K562 (cell line): ENCODE data around the gene GGA3. TPM values are rescaled to one million over a fixed set of nuclear protein-coding genes. Genes with fewer than 3 reads are reported as not detected.

Source experiments
- ATF1 ChIP-seq, 2 experiments: fragments of 450-650 bp in 1 of 2; IDR thresholded peaks; 2 replicates each; pipeline ENCODE4 v1.6.1; 2016; ENCODE audit warnings: missing compliant biosample characterization in 1 of 2, missing genetic modification characterization in 1 of 2
- BDP1 ChIP-seq: IDR thresholded peaks from 3 replicates; pipeline ENCODE4 v1.6.1; 2011; ENCODE audit not compliant: insufficient read length, insufficient read depth
- FOXM1 ChIP-seq, 2 experiments: fragments of 450-650 bp in 1 of 2; sonication (generic) in 1 of 2; formaldehyde crosslinking in 1 of 2; IDR thresholded peaks; 2 replicates each; pipeline versions ENCODE4 v1.6.1 to v1.9.0; 2017 to 2022; ENCODE audit warnings: low read depth in 2 of 2, mild to moderate bottlenecking in 2 of 2, missing genetic modification reagents in 1 of 2, moderate library complexity in 1 of 2
- FUS ChIP-seq: fragments of 200-400 bp; formaldehyde crosslinking; optimal IDR thresholded peaks from 2 replicates; pipeline ENCODE3; 2017; ENCODE audit warnings: low read depth, low read length
- MAFG ChIP-seq: fragments of 450-650 bp; conservative IDR thresholded peaks from 2 replicates; pipeline ENCODE4 v1.6.1; 2016; ENCODE audit warnings: missing genetic modification characterization, missing compliant biosample characterization
- MAZ ChIP-seq, 2 experiments: fragments of 450-650 bp in 1 of 2; sonication (generic) in 1 of 2; formaldehyde crosslinking; IDR thresholded peaks in 1 of 2; conservative IDR thresholded peaks in 1 of 2; 2 replicates each; pipeline versions ENCODE4 v1.4.0 to v1.5.0; 2020; ENCODE audit warnings: mild to moderate bottlenecking in 1 of 2, missing genetic modification reagents in 1 of 2
- PCBP1 ChIP-seq: fragments of 200-400 bp; formaldehyde crosslinking; IDR thresholded peaks from 2 replicates; pipeline ENCODE4 v1.6.1; 2018; ENCODE audit warnings: mild to moderate bottlenecking, low read depth, low read length; ENCODE audit not compliant: poor library complexity, severe bottlenecking
- ZNF239 ChIP-seq: fragments of 250-450 bp; sonication (Bioruptor Pico); IDR thresholded peaks from 2 replicates; pipeline ENCODE4 v1.4.0; 2020; ENCODE audit warnings: mild to moderate bottlenecking
- ZNF24 ChIP-seq: fragments of 450-650 bp; IDR thresholded peaks from 2 replicates; pipeline ENCODE4 v1.6.1; 2016
- ZNF57 ChIP-seq: fragments of 450-650 bp; formaldehyde crosslinking; IDR thresholded peaks from 2 replicates; pipeline ENCODE4 v1.4.0; 2020; ENCODE audit warnings: mild to moderate bottlenecking, moderate library complexity
- ZNF699 ChIP-seq: fragments of 250-450 bp; sonication (Bioruptor Pico); IDR thresholded peaks from 2 replicates; pipeline ENCODE4 v1.8.0; 2021; ENCODE audit warnings: mild to moderate bottlenecking, moderate library complexity; ENCODE audit not compliant: insufficient replicate concordance
- ZNF778 ChIP-seq: fragments of 450-650 bp; formaldehyde crosslinking; IDR thresholded peaks from 2 replicates; pipeline ENCODE4 v1.4.0; 2020; ENCODE audit warnings: mild to moderate bottlenecking, moderate library complexity
- polyA plus RNA-seq, 8 experiments: library from polyadenylated mRNA; depleted of rRNA in 4 of 8; stranded (reverse) in 5 of 8; unstranded in 3 of 8; fragments of >200 nt; fragmentation: Nextera tagmentation in 2 of 8; fragmentation: Illumina TruSeq in 1 of 8; extraction: Ambion mirVana in 2 of 8; extraction: Trizol in 1 of 8; gene quantifications; 2 replicates each; pipeline versions ENCODE4 v1.2.1 to v1.2.3, GENCODE V29; 2011 to 2014; ENCODE audit warnings: inconsistent platforms in 1 of 8, missing spikeins in 1 of 8
- total RNA-seq, 7 experiments: library from RNA; depleted of rRNA in 6 of 7; stranded (reverse); fragments of >200 nt in 6 of 7; fragmentation: Illumina TruSeq in 2 of 7; extraction: Trizol in 2 of 7; gene quantifications; 2 replicates each; pipeline versions ENCODE4 v1.2.1 to v1.2.3, GENCODE V29; 2011 to 2021; ENCODE audit warnings: low replicate concordance in 1 of 7
- TF ChIP-seq, protein P1 (sequence below): fragments of 450-650 bp; IDR thresholded peaks from 2 replicates; pipeline ENCODE4 v1.6.1; 2017; ENCODE audit warnings: antibody characterized with exemption, mild to moderate bottlenecking
- TF ChIP-seq, protein P2 (sequence below): fragments of 250-450 bp; sonication (Bioruptor Pico); IDR thresholded peaks from 2 replicates; pipeline ENCODE4 v1.5.1; 2021; ENCODE audit warnings: mild to moderate bottlenecking
- TF ChIP-seq, protein P3 (sequence below): fragments of 150-350 bp; conservative IDR thresholded peaks from 2 replicates; pipeline ENCODE4 v1.6.1; 2014; ENCODE audit warnings: low read length

GGA3 gene
- total and polyA plus RNA-seq, 9 of the 15 experiments (the other 6 are each of a cell fraction or from before 2014, with no cell fraction given), result 5.7 to 64.9 (median 25.4) TPM

DNA sequence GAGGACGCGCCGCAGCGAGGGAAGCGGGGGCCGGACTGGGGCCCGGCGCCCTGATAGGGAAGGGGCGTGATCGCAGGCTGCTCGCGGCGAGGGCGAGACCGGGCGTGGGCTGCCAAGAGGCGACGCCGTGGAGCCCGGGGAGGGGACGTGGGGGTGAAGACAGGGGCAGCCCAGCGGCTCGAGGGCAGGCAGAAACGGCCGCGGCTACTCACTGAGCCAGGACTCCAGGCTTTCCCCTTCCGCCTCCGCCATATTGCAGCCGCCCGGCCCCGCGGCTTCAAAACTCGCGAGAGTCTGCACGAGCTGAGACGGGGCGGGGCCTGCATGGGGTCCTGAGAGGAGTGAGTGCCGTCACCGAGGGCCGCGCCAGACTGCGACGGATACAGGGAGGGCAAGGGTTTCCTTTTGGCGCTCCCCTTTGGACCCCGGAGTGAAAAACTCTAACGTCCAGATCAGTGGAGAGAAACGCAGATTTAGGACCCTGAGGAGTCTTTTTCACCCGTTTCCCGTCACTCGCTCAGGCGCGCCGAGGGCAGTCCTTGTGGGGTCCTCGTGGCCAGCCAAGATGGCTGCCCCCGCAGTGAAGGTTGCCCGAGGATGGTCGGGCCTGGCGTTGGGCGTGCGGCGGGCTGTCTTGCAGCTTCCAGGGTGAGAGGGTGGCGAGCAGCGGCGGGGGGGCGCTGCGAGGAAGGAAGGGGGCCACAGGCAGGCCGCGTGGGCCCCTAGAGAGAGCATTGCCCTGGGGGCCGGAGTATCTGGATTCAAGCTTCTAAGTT, at the start of gene GGA3, which contains the start of gene MRPS7 (continued):
- TF ChIP-seq, protein P1, sequence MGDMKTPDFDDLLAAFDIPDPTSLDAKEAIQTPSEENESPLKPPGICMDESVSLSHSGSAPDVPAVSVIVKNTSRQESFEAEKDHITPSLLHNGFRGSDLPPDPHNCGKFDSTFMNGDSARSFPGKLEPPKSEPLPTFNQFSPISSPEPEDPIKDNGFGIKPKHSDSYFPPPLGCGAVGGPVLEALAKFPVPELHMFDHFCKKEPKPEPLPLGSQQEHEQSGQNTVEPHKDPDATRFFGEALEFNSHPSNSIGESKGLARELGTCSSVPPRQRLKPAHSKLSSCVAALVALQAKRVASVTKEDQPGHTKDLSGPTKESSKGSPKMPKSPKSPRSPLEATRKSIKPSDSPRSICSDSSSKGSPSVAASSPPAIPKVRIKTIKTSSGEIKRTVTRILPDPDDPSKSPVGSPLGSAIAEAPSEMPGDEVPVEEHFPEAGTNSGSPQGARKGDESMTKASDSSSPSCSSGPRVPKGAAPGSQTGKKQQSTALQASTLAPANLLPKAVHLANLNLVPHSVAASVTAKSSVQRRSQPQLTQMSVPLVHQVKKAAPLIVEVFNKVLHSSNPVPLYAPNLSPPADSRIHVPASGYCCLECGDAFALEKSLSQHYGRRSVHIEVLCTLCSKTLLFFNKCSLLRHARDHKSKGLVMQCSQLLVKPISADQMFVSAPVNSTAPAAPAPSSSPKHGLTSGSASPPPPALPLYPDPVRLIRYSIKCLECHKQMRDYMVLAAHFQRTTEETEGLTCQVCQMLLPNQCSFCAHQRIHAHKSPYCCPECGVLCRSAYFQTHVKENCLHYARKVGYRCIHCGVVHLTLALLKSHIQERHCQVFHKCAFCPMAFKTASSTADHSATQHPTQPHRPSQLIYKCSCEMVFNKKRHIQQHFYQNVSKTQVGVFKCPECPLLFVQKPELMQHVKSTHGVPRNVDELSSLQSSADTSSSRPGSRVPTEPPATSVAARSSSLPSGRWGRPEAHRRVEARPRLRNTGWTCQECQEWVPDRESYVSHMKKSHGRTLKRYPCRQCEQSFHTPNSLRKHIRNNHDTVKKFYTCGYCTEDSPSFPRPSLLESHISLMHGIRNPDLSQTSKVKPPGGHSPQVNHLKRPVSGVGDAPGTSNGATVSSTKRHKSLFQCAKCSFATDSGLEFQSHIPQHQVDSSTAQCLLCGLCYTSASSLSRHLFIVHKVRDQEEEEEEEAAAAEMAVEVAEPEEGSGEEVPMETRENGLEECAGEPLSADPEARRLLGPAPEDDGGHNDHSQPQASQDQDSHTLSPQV, result no peak
- TF ChIP-seq ZNF778 (CRISPR knock-in tag) (no peak), MAFG (tag) (no peak), ATF1 (CRISPR knock-in tag; IDR thresholded peaks at IDR 0.05) (0 out of 2 replicates have a peak, but pooled peaks have one; percentile 54), ATF1 (tag; IDR thresholded peaks at IDR 0.05) (peak; percentile 92), ZNF239 (CRISPR knock-in tag) (no peak), FUS (no peak), MAZ (CRISPR knock-in tag; conservative IDR thresholded peaks at IDR 0.05 in 1 of 2, IDR thresholded peaks at IDR 0.05 in 1 of 2) (peak; percentile 65 to 85), ZNF24 (no peak), ZNF57 (no peak), FOXM1 (IDR thresholded peaks at IDR 0.05; ENCODE audit: low read depth) (0 out of 2 replicates have a peak, but pooled peaks have one; percentile 46), FOXM1 (CRISPR knock-in tag; IDR thresholded peaks at IDR 0.05; ENCODE audit: low read depth) (no peak; the same call in 1 of the 2 replicates), BDP1 (no peak), PCBP1 (peak; percentile 93), ZNF699 (CRISPR knock-in tag) (no peak)
- TF ChIP-seq, protein P2, sequence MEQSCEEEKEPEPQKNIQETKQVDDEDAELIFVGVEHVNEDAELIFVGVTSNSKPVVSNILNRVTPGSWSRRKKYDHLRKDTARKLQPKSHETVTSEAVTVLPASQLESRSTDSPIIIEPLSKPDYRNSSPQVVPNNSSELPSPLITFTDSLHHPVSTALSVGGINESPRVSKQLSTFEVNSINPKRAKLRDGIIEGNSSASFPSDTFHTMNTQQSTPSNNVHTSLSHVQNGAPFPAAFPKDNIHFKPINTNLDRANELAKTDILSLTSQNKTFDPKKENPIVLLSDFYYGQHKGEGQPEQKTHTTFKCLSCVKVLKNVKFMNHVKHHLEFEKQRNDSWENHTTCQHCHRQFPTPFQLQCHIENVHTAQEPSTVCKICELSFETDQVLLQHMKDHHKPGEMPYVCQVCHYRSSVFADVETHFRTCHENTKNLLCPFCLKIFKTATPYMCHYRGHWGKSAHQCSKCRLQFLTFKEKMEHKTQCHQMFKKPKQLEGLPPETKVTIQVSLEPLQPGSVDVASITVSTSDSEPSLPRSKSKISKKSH (CRISPR knock-in tag), result no peak
- TF ChIP-seq, protein P3, sequence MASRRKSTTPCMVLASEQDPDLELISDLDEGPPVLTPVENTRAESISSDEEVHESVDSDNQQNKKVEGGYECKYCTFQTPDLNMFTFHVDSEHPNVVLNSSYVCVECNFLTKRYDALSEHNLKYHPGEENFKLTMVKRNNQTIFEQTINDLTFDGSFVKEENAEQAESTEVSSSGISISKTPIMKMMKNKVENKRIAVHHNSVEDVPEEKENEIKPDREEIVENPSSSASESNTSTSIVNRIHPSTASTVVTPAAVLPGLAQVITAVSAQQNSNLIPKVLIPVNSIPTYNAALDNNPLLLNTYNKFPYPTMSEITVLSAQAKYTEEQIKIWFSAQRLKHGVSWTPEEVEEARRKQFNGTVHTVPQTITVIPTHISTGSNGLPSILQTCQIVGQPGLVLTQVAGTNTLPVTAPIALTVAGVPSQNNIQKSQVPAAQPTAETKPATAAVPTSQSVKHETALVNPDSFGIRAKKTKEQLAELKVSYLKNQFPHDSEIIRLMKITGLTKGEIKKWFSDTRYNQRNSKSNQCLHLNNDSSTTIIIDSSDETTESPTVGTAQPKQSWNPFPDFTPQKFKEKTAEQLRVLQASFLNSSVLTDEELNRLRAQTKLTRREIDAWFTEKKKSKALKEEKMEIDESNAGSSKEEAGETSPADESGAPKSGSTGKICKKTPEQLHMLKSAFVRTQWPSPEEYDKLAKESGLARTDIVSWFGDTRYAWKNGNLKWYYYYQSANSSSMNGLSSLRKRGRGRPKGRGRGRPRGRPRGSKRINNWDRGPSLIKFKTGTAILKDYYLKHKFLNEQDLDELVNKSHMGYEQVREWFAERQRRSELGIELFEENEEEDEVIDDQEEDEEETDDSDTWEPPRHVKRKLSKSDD, result no peak
